DND-41 (cell line): ENCODE results near the gene BTBD7.

Experiments
- ATAC-seq: fragments of 200-7000 bp; cut with Tn5 transposase; 3 replicates; pipeline ENCODE4 v1.9.1; 2021; ENCODE audit warnings: low read depth; ENCODE audit not compliant: insufficient read depth
- DNase-seq: peaks from one replicate; pipeline ENCODE4 v3.0.0-alpha.2; 2020
- H2AFZ ChIP-seq: 2 replicates; pipeline ENCODE4 v1.6.0; 2012; ENCODE audit warnings: low read depth, low read length
- H3K27ac ChIP-seq: 2 replicates; pipeline ENCODE4 v1.5.1; 2012; ENCODE audit warnings: low read length, inconsistent platforms
- H3K27me3 ChIP-seq: fragments of 200-600 bp; sonication (generic); 2 replicates; pipeline ENCODE4 v1.6.0; 2012; ENCODE audit warnings: low read length, mild to moderate bottlenecking, inconsistent platforms; ENCODE audit not compliant: insufficient read depth, poor library complexity
- H3K36me3 ChIP-seq: 2 replicates; pipeline ENCODE4 v1.5.1; 2012; ENCODE audit warnings: low read length, inconsistent platforms; ENCODE audit not compliant: insufficient read depth
- H3K4me1 ChIP-seq: 2 replicates; pipeline ENCODE4 v1.5.1; 2012; ENCODE audit warnings: mild to moderate bottlenecking, low read length; ENCODE audit not compliant: insufficient read depth
- H3K4me2 ChIP-seq: 2 replicates; pipeline ENCODE4 v1.6.0; 2012; ENCODE audit warnings: mild to moderate bottlenecking, moderate library complexity, low read length, inconsistent platforms; ENCODE audit not compliant: insufficient read depth
- H3K4me3 ChIP-seq, 2 experiments: fragments of 200-600 bp in 1 of 2; shearing (Covaris generic) in 1 of 2; 2 replicates each; pipeline ENCODE4 v1.5.1; 2012 to 2016; ENCODE audit warnings: inconsistent platforms in 2 of 2, low read length in 2 of 2, mild to moderate bottlenecking in 2 of 2, low read depth in 1 of 2, moderate library complexity in 1 of 2
- H3K79me2 ChIP-seq: 2 replicates; pipeline ENCODE4 v1.6.0; 2012; ENCODE audit warnings: low read length, inconsistent platforms; ENCODE audit not compliant: insufficient read depth
- H3K9ac ChIP-seq: 2 replicates; pipeline ENCODE4 v1.6.0; 2012; ENCODE audit warnings: low read depth, mild to moderate bottlenecking, inconsistent platforms, low read length, moderate library complexity
- H3K9me3 ChIP-seq: 2 replicates; pipeline ENCODE4 v1.5.1; 2012; ENCODE audit warnings: low read length, moderate library complexity, mild to moderate bottlenecking, inconsistent platforms; ENCODE audit not compliant: insufficient read depth, severe bottlenecking
- H4K20me1 ChIP-seq: 2 replicates; pipeline ENCODE4 v1.6.0; 2012; ENCODE audit warnings: low read length; ENCODE audit not compliant: insufficient read depth
- CTCF ChIP-seq: IDR thresholded peaks from 2 replicates; pipeline ENCODE4 v1.5.1; 2012; ENCODE audit warnings: borderline replicate concordance, low read length, moderate library complexity, mild to moderate bottlenecking; ENCODE audit not compliant: poor library complexity, severe bottlenecking; ENCODE audit errors: extremely low read depth
- EZH2 ChIP-seq: IDR thresholded peaks from 3 replicates; pipeline ENCODE4 v1.6.1; 2012; ENCODE audit warnings: borderline replicate concordance, low read depth, mild to moderate bottlenecking, moderate library complexity, low read length, inconsistent platforms; ENCODE audit not compliant: severe bottlenecking

BTBD7 gene

GRCh38 chr14:93206793-93207467 is 125.9 kb downstream of the BTBD7 start, which contains the start of the genes GON7 and UBR7:
TSS of gene GON7 (minus strand) at chr14:93207065. CDS start at chr14:93207037, 28 bp downstream.
TSS of gene UBR7 (plus strand) at chr14:93207256. CDS start at chr14:93207292, 36 bp downstream.
- DNase-seq (peak; percentile 95), ATAC-seq (peak; percentile 89)
- Histone ChIP-seq H3K9ac (peak within 1 kb of the TSS; percentile 85), H3K4me2 (peak within 1 kb of the TSS; percentile 73), H3K27me3 (no peaks in the 10 kb centered on the region), H3K27ac (peak within 1 kb of the TSS; percentile 88), H3K4me3 (peak within 1 kb of the TSS; percentile 82 to 89), H3K9me3 (no peaks in the 10 kb centered on the region), H4K20me1 (peaks cover 26% of the 10 kb centered on the region; the same call in 1 of the 2 replicates), H3K36me3 (peaks cover 33% of the 10 kb centered on the region), H3K79me2 (peaks cover 86% of the 10 kb centered on the region), H3K4me1 (peaks cover 45% of the 10 kb centered on the region), H2AFZ (peak within 1 kb of the TSS; percentile 86)
- TF ChIP-seq CTCF (peak; percentile 41), EZH2 (no peak)

GRCh38 chr14:93201155-93201704 is 131.6 kb downstream of the BTBD7 start:
- DNase-seq = no peak
- TF ChIP-seq CTCF (no peak), EZH2 (no peak)
- H3K27me3 ChIP-seq = no peaks in the 10 kb centered on the region
- peaks cover 23% of the 10 kb centered on the region for H3K4me1 ChIP-seq
- no peak for ATAC-seq
- H3K4me3 ChIP-seq = no peak overlapping the region
- no peaks in the 10 kb centered on the region for H3K9me3 ChIP-seq
- no peak overlapping the region for H3K4me2 ChIP-seq
- no peak overlapping the region for H3K9ac ChIP-seq
- no peak overlapping the region for H3K27ac ChIP-seq
- no peak overlapping the region for H2AFZ ChIP-seq
- peaks cover 44% of the 10 kb centered on the region for H3K79me2 ChIP-seq
- H4K20me1 ChIP-seq = peaks cover 6% of the 10 kb centered on the region; the same call in 1 of the 2 replicates
- H3K36me3 ChIP-seq = peaks cover 22% of the 10 kb centered on the region

DNA sequence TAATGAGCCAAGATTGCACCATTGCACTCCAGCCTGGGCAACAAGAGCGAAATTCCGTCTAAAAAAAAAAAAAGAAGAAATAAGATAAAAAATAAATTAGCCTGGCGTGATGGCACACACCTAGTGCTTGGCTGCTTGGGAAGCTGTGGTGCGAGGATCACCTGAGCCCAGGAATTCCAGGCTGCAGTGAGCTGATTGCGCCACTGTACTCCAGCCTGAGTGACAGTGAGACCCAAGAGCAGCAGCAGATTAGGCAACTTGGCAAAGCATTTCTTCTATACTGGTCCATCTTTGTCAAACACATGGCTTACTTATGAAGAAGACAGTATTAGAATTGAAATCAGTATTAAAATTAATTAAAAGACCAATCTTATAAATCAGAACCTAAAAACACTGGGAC is 132.3 kb downstream of the BTBD7 start:
- ATAC-seq = no peak
- peaks cover 37% of the 10 kb centered on the region for H3K79me2 ChIP-seq
- H3K4me2 ChIP-seq = no peak overlapping the region
- H3K9ac ChIP-seq = no peak overlapping the region
- H3K9me3 ChIP-seq = no peaks in the 10 kb centered on the region
- peaks cover 6% of the 10 kb centered on the region; the same call in 1 of the 2 replicates for H4K20me1 ChIP-seq
- H3K27ac ChIP-seq = no peak overlapping the region
- peaks cover 17% of the 10 kb centered on the region for H3K4me1 ChIP-seq
- TF ChIP-seq CTCF (no peak), EZH2 (no peak)
- H2AFZ ChIP-seq = no peak overlapping the region
- DNase-seq = no peak
- H3K4me3 ChIP-seq = no peak overlapping the region
- H3K36me3 ChIP-seq = peaks cover 22% of the 10 kb centered on the region
- no peaks in the 10 kb centered on the region for H3K27me3 ChIP-seq
